Spinal cord (tissue), 10 donors: ENCODE data around the gene CRYL1. TPM values are rescaled to one million over a fixed set of nuclear protein-coding genes. Genes with fewer than 3 reads are reported as not detected.

Experiments used
- DNase-seq, 6 donors: peaks; one replicate each; pipeline versions ENCODE4 v3.0.0 to v3.0.0-alpha.2; 2013 to 2015; ENCODE audit warnings: low spot score in 6 of 6, low read depth in 4 of 6
- H3K27ac ChIP-seq: one replicate; pipeline ENCODE4 v1.5.1; 2013; ENCODE audit warnings: low read depth, low read length, control low read depth
- H3K27me3 ChIP-seq: one replicate; pipeline ENCODE4 v1.6.1; 2013; ENCODE audit warnings: low read length; ENCODE audit not compliant: control insufficient read depth, insufficient read depth
- H3K36me3 ChIP-seq: one replicate; pipeline ENCODE4 v1.6.1; 2013; ENCODE audit warnings: low read length; ENCODE audit not compliant: control insufficient read depth, insufficient read depth
- H3K4me1 ChIP-seq: one replicate; pipeline ENCODE4 v1.6.1; 2013; ENCODE audit warnings: low read length; ENCODE audit not compliant: control insufficient read depth, insufficient read depth
- H3K4me3 ChIP-seq: one replicate; pipeline ENCODE4 v1.5.1; 2013; ENCODE audit warnings: low read depth, low read length, control low read depth
- H3K9me3 ChIP-seq: one replicate; pipeline ENCODE4 v1.6.1; 2013; ENCODE audit warnings: low read length; ENCODE audit not compliant: control insufficient read depth, insufficient read depth
- WGBS: methylation state at CpG from one replicate; pipeline ENCODE4 v1.1.5; 2013; ENCODE audit warnings: missing lambda C conversion rate; ENCODE audit not compliant: insufficient coverage; 5-methylcytosine and 5-hydroxymethylcytosine counted together
- polyA plus RNA-seq, 2 donors: library from polyadenylated mRNA; unstranded; fragments of 120-200 nt; gene quantifications; one replicate each; pipeline ENCODE4 v1.2.1, GENCODE V29; 2013; ENCODE audit not compliant: insufficient read length in 2 of 2
- total RNA-seq, 2 donors: library from RNA; depleted of rRNA in 1 of 2; stranded (reverse); fragments of 120-200 nt in 1 of 2; fragments of >200 nt in 1 of 2; gene quantifications; one replicate each; pipeline versions ENCODE4 v1.2.3 to v1.2.4, GENCODE V29; 2013 to 2014
- donor health status: healthy.

CRYL1 gene
- total and polyA plus RNA-seq, 4 donors, result 43.9 to 60.0 (median 52.6) TPM

DNA sequence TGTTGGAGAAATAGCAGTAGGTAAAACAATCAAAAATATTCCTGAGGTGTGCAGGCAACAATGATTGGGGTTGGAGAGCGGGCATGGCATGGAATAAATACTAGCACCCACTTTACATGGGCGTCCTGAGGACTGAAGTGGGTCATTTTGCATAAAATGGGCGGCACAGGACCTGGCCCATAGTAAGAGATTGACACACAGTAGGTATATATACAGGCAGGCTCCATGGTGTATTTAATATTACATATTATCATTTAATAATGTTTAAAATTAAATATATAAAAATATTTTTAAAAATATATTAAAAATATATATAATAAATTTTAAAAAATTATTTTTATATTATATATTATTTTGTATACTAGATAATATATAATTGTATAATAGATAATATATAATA is 48.3 kb downstream of the CRYL1 start:
- Histone ChIP-seq H3K4me3 (no peak overlapping the region), H3K27me3 (no peaks in the 10 kb centered on the region), H3K27ac (no peak overlapping the region), H3K4me1 (peaks cover 4% of the 10 kb centered on the region), H3K36me3 (peaks cover 19% of the 10 kb centered on the region), H3K9me3 (no peaks in the 10 kb centered on the region)
- DNase-seq, result no peak
- WGBS, result 100% methylated on average over 1 of the region's 3 CpGs

DNA sequence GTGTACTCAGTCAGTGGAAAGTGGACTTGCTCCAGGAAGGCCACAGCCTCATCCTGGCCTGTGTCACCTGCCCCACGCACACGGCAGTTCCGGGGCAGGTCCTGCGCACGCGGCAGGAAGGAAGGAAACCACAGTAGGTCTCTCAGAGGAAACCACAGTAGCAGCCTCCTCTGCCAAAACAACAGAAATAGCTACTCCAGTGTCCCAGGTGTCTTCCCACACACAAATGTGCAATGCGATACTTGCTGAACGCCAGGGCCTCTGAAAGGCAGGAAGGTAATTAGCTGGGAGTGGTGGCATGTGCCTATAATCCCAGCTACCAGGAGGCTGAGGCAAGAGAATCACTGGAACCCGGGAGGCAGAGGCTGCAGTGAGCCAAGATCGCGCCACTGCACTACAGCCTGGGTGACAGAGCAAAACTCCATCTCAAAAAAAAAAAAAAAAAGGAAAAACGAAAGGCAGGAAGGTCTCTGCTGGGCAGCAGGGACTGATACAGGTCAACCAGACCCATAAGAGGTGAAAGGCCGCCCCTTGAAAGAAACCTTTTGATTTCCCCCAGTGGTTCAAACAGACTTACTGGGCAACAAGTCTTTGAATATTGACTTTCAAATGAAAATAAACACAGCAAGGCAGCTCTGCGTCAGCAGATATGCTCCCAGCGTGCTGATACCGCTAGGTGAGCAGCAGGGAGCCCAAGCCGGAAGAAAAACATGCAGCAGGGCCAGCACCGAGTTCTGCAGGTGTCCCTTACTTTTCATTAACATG is 49.5 kb downstream of the CRYL1 start:
- Histone ChIP-seq H3K4me3 (no peak overlapping the region), H3K9me3 (no peaks in the 10 kb centered on the region), H3K27ac (peak overlapping the region; percentile 29), H3K27me3 (no peaks in the 10 kb centered on the region), H3K36me3 (peaks cover 19% of the 10 kb centered on the region), H3K4me1 (peaks cover 4% of the 10 kb centered on the region)
- WGBS, result 66% methylated on average over 16 of the region's 18 CpGs
- DNase-seq, result peak in 1 of 6 donors; percentile 35

DNA sequence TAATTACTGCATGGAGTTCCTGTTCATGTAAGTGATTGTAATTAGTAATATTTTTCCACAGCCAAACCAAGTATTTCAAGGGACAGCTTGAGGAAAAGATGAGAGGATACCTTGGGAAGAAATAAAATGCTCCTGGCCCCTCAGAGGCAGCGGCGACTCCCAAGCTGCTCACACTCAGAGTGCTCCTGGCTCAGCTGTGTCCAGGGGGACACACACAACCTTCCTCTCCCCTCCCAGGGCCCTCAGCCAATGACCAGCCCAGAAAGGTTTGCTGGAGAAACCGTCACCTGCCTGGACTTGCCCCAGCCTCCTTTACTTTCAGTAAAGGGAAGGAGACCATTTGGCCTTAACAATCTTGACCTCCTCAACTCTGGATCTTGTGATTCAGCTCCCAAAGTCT is 51.1 kb downstream of the CRYL1 start:
- DNase-seq, result no peak
- peaks cover 4% of the 10 kb centered on the region for H3K4me1 ChIP-seq

DNA sequence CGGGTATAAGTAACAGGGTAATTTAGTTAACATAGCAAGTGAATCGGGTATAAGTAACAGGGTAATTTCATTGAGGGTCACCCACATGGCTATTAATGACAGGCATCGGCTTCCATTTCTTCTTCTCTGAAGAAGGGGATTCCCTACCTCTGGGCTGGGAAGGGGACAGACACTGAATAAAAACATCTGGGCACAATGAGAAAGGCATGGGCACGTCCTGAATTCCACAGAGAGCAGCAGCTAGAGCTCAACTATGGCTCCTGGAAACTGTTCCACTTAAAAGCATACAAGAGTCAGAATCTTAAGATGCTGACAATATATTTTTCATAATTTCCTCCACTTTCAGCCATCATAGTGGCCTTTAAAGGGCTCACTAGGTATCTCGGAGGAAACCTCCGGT is 51.8 kb downstream of the CRYL1 start:
- peaks cover 19% of the 10 kb centered on the region for H3K36me3 ChIP-seq
- DNase-seq, result no peak
- peaks cover 4% of the 10 kb centered on the region for H3K4me1 ChIP-seq
- H3K27ac ChIP-seq, result no peak overlapping the region
- no peaks in the 10 kb centered on the region for H3K27me3 ChIP-seq
- H3K9me3 ChIP-seq, result no peaks in the 10 kb centered on the region
- H3K4me3 ChIP-seq, result no peak overlapping the region
- 93% methylated on average over 3 of the region's 6 CpGs for WGBS

More for the DNA sequence above, 51.1 kb downstream of the CRYL1 start:
- peaks cover 19% of the 10 kb centered on the region for H3K36me3 ChIP-seq
- H3K9me3 ChIP-seq, result no peaks in the 10 kb centered on the region
- 90% methylated on average over 3 of the region's 3 CpGs for WGBS
- no peaks in the 10 kb centered on the region for H3K27me3 ChIP-seq
- no peak overlapping the region for H3K27ac ChIP-seq
- H3K4me3 ChIP-seq, result no peak overlapping the region

DNA sequence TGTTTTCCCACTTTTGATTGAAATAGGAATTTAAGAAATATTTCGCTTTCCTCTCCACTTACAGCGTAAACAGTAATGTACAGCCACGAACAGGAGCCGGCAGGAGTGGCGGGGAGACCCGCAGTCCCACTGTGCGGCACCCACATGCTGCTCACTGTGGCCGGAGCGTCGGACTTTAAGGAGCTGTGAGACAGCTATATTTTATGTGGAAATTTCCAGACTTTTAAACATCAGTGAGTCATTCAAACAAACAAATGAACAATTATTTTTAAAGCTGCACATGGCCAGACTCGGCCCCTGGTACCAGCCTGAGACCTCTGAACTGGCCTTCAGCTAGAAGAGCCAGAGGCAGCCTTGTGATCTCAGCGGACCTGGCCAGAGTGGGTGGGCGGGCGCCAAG is 52.5 kb downstream of the CRYL1 start:
- no peak for DNase-seq
- Histone ChIP-seq H3K9me3 (no peaks in the 10 kb centered on the region), H3K4me3 (no peak overlapping the region), H3K27me3 (no peaks in the 10 kb centered on the region), H3K36me3 (peaks cover 19% of the 10 kb centered on the region), H3K27ac (no peak overlapping the region), H3K4me1 (peaks cover 4% of the 10 kb centered on the region)
- WGBS, result 98% methylated on average over 4 of the region's 14 CpGs

DNA sequence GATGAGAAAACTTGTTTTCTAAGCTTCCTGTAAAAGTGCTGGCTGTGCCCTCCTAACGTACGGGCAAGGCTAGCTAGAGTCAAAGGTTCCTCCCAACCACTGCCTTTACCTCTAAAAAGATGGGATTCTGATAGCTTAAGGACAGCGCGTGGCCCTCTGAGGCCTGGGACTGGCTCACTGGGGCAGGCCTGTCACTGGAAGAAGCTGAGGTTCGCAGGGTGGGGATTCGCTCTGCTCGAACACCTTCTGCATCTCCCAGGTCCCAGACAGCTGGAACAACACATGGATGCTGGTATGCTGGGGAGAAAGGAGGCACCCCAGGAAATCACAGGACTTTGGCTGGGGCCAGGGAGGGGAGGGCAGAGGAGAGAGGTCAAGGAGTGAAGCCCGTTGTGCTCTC is 53.1 kb downstream of the CRYL1 start:
- WGBS, result 95% methylated on average over 6 of the region's 8 CpGs
- H3K9me3 ChIP-seq, result no peaks in the 10 kb centered on the region
- peaks cover 4% of the 10 kb centered on the region for H3K4me1 ChIP-seq
- no peaks in the 10 kb centered on the region for H3K27me3 ChIP-seq
- no peak overlapping the region for H3K4me3 ChIP-seq
- H3K36me3 ChIP-seq, result peaks cover 19% of the 10 kb centered on the region
- no peak for DNase-seq
- no peak overlapping the region for H3K27ac ChIP-seq

DNA sequence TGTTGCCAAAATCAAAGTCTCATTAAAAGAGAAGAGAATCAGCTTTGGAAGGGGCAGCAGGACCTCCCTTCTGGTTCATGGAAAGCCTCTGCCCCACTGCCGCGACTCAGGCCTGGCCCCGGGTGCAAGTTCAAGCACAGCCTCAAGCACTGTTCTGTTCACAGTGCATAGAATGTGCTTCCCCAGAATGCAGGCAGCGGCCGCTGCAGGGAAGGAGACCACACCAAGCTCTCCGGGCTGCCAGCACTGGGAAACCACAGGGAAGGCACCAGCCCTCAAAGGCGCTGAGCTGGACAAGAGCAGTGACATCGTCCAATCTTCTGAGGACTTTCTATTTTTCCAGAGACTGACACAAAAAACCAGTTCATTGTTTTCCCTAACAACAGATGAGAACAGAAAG is 55.5 kb downstream of the CRYL1 start:
- H3K27me3 ChIP-seq, result no peaks in the 10 kb centered on the region
- no peak for DNase-seq
- WGBS, result 89% methylated on average over 6 of the region's 8 CpGs
- H3K4me3 ChIP-seq, result no peak overlapping the region
- no peak overlapping the region for H3K27ac ChIP-seq
- peaks cover 11% of the 10 kb centered on the region for H3K4me1 ChIP-seq
- H3K36me3 ChIP-seq, result peaks cover 18% of the 10 kb centered on the region
- H3K9me3 ChIP-seq, result no peaks in the 10 kb centered on the region

DNA sequence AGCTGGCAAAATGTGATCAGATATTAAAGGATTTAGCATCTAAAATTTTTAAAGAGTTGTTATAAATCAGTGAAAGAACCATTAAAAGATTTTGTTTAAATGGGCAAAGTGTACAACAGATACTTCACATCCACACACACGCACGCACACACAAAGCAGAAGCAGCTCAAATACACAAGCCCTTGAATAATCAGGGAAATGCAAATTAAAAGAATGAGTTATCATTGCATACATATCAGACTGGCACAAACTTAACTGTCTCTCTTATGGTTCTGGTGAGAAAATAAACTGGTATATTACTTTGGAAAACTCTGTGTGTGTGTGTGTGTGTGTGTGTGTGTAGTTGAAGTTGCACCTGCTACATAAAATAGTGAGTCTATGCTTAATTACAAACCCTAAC is 59.3 kb downstream of the CRYL1 start:
- no peak overlapping the region for H3K4me3 ChIP-seq
- H3K4me1 ChIP-seq, result peaks cover 7% of the 10 kb centered on the region
- no peaks in the 10 kb centered on the region for H3K27me3 ChIP-seq
- H3K9me3 ChIP-seq, result no peaks in the 10 kb centered on the region
- no peak overlapping the region for H3K27ac ChIP-seq
- no peak for DNase-seq
- H3K36me3 ChIP-seq, result peaks cover 3% of the 10 kb centered on the region
- no CpG with 5 or more reads among the region's 2 CpGs for WGBS

DNA sequence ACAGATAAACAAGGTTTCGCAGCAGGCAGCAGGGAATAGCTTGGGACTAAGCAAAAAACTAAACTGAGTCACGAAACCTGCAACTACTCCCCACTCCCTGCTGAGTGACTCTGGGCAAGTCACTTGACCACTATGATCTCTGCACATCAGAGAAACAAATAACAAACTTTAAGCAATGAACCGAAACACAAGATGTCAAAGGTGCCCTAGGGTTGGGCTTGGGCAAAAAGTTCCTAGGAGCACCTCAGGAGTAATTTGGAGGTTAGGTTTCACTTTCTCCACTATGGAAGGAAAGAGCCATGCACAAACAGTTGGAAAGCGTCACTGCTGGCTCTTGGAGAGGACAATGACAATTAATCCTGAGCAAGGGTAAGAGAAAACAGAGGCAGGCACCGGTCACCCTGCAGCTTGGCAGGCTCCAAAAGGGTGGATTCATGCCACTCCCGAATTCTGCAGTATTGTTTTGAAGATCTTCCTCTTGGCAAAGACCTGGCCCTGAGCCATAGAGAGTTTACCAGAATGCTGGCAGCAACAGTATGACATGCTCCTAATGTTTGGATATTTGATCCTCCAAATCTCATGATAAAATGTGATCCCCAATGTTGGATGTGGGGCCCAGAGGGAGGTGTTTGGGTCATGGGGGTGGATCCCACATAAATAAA is 60.3 kb downstream of the CRYL1 start:
- Histone ChIP-seq H3K36me3 (peaks cover 3% of the 10 kb centered on the region), H3K9me3 (no peaks in the 10 kb centered on the region), H3K27me3 (no peaks in the 10 kb centered on the region), H3K4me3 (no peak overlapping the region), H3K4me1 (peaks cover 7% of the 10 kb centered on the region), H3K27ac (no peak overlapping the region)
- peak in 1 of 6 donors; percentile 16 for DNase-seq
- WGBS, result 53% methylated on average over 5 of the region's 6 CpGs

DNA sequence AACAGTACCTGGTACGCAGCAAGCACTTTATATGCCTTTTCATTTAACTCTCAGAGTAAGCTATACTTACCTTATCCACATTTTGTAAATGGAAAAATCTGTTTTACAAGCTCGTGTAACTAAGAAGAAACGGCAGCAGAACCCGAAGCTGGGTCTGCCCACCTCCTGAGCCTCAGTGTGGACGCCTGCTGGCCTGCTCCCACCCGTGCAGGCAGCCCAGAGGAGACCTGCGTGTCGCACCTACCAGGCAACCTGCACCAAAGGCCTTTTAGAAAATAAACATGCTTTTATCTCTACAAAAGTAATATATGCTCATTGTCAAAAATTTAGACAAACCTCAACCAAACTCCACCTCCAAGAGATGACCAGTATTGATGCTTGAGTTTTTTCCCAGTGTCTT is 62.7 kb downstream of the CRYL1 start:
- 73% methylated on average over 3 of the region's 8 CpGs for WGBS
- Histone ChIP-seq H3K27ac (no peak overlapping the region), H3K4me1 (peaks cover 7% of the 10 kb centered on the region), H3K36me3 (no peaks in the 10 kb centered on the region), H3K27me3 (no peaks in the 10 kb centered on the region), H3K4me3 (no peak overlapping the region), H3K9me3 (no peaks in the 10 kb centered on the region)
- DNase-seq, result no peak
